ENCODE results near the gene MRGPRG.

DNA sequence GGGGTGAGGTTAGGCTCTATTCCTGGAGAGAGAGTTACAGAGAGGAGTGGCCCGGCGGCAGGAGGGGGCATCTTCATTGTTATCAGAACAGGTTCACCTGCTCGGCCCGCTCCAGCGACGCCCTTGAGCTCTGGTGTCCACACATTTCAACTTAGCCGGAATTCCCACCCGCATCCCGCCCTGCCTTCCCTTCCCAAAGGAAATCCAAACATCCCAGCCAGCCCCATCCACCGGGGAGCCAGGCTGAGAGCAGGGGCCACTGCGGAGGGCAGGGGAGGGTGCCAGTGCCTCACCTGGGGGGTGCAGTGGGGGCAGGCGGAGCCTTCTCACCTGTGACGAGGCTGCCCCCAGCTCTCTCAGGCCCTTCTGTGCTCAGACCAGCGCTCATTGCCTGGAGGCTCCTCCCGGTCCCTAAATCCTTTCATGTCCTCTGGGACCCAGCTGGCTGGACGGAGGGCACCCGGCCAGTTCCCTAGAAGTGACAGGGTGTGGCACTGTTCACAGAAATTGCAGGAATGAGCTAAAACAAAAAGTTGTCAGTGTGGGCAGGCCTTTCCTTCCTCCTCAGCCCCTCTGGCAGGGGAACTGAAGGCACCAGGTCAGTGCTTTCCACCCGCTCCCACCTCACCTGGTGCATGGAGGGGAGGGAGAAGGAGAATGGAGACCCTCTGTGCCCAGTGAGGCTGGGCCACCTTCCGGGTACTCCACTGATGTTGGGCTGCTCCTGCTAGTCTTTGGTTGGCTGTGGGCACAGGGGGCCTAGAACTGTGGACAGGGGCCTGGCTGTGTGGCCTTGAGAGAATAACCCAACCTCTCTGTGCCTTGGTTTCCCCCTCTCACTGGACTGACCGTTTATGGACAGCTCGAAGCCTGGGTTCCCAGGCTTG, 2.2 kb upstream of the MRGPRG start:
- no peak for TF ChIP-seq POLR2A (IDR thresholded peaks at IDR 0.05)
- TF ChIP-seq, protein P1, sequence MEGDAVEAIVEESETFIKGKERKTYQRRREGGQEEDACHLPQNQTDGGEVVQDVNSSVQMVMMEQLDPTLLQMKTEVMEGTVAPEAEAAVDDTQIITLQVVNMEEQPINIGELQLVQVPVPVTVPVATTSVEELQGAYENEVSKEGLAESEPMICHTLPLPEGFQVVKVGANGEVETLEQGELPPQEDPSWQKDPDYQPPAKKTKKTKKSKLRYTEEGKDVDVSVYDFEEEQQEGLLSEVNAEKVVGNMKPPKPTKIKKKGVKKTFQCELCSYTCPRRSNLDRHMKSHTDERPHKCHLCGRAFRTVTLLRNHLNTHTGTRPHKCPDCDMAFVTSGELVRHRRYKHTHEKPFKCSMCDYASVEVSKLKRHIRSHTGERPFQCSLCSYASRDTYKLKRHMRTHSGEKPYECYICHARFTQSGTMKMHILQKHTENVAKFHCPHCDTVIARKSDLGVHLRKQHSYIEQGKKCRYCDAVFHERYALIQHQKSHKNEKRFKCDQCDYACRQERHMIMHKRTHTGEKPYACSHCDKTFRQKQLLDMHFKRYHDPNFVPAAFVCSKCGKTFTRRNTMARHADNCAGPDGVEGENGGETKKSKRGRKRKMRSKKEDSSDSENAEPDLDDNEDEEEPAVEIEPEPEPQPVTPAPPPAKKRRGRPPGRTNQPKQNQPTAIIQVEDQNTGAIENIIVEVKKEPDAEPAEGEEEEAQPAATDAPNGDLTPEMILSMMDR (IDR thresholded peaks at IDR 0.05) = no peak

All from heart left ventricle (tissue), 13 donors.